CD4-positive, alpha-beta T cell treated with Interleukin-10 for 1 hour (primary cell): ENCODE results near the gene CROCC2.

Experiments
- DNase-seq: peaks from one replicate; pipeline ENCODE4 v3.0.0-alpha.2; 2020

Gene CROCC2

GRCh38 chr2:240959941-240960308 lies 53.8 kb downstream of the CROCC2 start:
- no peak for DNase-seq

DNA sequence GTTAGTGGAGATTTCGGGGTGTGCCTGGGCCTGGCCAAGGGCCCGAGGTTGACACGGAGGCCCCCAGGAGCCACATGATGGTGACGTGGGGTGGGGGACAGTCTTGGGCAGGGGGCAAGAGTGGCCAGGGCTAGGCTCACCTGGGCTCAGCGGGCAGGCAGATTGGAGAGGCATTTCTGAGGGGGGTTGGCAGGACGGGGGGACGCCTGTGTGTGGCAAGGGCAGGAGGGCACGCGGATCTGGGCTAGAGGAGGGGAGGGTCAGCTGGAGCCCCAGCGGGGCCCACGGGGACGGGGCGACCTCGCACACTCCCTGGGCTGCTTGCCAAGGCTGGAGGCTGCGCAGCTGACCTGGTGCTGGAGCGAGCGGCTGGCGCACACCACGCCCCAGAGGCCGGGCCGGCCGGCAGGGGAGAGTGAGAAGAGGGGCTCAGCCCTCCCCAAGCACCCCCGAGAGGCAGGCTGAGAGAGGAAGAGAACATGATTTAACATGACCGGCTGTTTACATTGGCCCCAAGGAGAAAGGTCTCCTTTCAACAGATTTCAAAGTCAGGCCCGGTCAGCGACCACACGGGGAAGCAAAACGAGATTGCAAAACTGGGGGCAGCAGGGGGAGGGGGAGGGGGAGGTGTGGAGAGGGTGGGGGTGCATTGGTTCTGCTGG lies 54.3 kb downstream of the CROCC2 start:
- no peak for DNase-seq

DNA sequence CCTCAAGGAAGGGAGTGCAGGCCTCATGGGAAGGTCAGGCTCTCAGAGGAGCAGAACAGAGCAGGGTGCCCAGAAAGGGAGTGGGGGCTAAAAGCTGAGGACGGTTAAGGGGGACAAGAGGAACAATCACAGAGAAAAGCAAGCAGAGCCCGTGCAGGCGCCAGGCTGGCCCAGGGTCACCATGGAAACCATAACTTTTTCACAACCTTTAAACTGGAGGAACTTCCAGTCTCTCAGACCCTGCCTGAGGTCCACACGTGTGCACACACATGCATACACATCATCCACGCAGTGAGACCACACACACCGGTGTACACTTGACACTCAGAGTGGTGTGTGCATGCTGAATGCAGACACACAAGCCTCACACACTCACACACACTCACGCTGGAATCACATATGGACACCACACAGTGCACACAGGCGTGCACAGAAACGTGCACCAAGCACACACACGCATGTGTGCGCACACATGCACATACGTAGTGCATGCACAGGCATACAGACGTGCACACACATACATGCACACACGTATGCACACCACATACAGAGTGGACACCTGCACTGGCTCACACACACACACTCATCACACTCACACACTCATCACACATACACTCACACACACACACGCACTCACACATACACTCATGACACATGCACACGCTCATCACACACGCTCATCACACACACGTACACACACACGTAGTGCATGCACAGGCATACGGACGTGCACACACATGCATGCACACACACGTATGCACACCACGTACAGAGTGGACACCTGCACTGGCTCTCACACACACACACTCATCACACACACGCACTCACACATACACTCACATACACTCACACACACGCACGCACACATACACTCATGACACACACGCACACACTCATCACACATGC lies 55.1 kb downstream of the CROCC2 start:
- DNase-seq: no peak

GRCh38 chr2:240961910-240962299 lies 55.8 kb downstream of the CROCC2 start:
- no peak for DNase-seq

- no peak for DNase-seq
These were observed 56.3 kb downstream of the CROCC2 start for GRCh38 chr2:240962300-240963064.

- no peak for DNase-seq
These were observed 57.1 kb downstream of the CROCC2 start for GRCh38 chr2:240963065-240963867.

GRCh38 chr2:240963868-240964703 lies 58.0 kb downstream of the CROCC2 start:
- no peak for DNase-seq

GRCh38 chr2:240964704-240965295 lies 58.7 kb downstream of the CROCC2 start:
- no peak for DNase-seq

DNA sequence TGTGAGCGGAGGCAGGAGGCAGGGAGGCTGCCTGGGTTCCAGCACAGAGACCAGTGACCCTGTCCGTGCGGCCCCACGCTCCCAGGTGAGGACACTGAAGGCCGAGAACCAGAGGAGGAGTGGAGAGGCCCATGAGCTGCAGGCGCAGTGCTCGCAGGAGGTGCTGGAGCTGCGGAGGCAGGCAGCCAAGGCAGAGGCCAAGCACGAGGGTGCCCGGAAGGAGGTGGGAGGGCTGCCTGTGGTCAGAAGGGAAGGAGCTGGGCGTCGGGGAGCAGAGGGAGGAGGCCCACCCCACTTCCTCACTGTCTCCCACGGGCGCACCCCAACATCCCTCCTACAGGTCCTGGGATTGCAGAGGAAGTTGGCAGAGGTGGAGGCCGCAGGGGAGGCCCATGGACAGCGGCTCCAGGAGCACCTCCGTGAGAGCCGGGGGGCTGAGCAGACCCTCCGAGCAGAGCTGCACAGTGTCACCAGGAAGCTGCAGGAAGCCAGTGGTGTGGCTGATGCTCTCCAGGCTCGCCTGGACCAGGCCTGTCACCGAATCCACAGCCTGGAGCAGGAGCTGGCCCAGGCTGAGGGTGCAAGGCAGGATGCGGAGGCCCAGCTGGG lies 59.3 kb downstream of the CROCC2 start:
- DNase-seq: no peak

GRCh38 chr2:240965905-240966456 lies 59.8 kb downstream of the CROCC2 start:
- no peak for DNase-seq

DNA sequence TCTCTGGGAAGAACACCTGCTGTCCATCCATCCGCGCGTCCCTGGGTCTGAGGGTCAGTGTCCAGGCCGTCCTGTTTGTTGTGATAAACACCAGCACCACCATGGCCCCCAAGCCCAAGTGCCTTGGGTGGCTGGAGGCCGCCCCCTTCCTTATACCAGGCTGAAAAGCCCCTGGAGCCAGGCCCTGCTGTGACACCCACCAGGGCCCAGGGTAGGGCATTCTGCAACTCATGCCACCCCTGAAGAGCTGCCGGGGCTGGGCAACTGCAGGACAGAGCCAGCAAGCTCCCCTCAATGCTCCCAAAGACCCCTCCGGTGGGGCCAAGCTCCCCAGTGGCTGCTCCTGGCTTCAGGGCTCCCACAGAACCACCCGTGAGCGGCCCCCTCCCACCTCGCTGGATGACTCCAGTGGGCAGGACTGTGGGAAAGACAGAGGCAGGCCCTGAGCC lies 60.3 kb downstream of the CROCC2 start:
- DNase-seq: no peak

DNA sequence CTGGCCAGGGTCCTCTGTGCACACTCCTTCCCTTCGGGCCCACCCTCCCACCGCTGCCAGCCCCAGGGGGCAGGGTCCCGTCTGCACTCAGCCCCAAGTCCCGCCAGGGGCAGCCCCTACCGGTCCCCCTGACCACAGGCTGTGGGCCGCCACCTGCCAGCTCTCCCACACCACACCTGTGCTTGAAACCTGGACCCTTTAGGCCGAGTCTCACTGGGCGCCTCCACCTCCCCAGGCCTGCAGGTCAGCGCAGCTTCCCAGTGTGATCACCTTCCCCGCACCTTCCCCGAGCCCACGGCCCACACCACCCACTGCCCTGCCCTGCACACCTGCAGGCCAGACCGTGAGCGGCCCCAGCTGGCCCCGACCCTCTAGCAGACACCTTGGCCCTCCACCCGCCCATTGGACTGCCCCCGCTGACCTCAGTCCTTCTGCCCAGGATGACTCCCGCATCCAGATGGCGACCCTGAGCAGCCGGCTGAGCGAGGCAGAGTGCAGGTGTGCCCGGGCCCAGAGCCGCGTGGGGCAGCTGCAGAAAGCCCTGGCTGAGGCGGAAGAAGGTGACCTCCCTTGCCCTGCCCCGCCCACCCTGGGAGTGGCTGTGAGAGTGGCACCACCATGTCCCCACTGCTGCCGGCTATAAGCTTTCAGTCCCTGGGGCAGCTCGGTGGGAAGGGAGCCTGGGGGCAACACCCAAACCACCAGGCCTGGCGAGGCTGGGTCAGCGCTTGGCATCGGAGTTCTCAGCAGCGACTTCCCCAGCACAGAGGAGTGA lies 61.0 kb downstream of the CROCC2 start:
- DNase-seq: no peak

DNA sequence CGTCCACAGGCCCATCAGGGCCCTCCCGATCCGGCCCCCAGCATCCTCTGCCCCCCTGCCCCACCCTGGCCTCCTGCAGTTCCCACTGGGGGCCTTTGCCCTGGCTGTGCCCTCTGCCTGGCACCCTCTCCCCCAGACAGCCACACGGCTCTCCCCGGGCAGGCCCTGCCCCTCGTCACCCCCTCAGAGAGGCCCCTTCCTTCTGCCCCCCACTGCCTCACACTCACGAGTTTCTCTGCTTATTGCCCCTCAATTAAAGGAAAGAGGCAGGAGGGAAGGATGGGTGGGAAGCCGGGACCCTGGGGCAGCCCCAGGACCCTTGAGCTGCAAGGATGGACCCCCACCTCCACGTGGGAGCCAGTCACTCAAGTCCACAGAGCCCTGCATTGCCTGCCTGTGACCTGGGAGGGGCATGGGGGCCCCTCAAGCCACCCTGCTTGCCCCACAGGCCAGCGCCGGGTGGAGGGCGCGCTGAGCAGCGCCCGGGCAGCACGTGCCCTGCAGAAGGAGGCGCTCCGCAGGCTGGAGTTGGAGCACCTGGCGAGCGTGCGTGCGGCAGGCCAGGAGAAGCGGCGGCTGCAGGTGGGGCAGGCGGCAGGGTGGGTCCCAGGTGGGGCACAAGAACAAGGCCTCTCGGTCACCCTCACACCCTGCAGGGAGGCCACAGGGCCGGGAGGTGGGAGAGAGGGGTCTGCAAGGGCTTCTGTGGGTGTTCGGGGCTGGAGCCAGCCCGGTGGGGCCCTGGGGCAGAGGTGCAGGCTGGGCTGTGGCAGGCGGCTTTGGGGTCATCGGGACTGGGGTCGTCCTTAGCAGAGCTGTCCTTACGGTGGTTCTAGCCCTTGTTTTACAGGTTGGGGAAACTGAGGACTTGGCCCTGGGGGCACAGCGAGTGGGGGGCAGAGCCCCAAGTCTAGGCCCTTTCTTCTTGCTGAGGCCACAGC lies 61.8 kb downstream of the CROCC2 start:
- no peak for DNase-seq

DNA sequence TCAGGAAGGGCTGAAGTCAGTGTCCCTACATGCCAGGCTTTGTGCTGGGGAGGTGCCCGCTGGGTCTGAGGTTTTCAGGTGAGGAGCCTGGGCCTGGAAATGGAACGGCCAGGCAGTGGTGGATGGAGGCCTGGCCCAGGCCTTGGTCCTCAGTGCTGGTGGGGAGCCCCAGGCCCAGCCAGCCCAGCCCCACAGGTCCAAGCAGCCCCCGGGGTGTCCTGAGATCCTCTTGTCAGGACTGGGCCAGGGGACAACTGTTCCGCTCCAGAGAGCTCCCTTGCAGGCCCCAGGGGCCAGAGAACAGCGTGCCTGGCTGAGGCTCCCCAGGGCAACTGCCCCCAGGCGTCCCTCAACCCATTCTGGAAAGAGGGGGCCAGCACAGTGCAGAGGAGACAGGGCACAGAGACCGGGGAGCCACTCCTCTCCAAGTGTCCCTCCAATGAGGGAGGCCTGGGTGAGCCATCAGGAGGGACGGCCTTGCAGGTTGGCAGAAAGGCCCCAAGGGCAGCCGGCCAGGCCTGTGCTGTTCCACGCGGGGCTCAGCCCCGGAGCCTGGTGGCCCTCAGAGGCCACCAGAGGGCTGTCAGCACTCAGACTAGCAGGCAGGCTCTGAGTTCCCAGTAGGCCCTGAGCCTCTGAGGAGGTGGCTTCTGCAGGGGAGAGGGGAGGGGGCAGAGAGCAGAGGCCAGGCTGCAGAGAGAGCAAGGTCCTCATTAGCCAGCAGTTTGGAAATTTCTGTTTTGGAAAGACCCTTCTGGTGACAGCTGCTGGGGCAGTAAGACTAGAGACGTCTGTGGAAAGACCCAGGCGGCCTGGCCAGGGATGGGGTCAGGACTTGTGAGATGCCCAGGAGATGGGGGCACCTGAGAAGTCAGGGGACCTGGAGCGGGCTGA lies 62.8 kb downstream of the CROCC2 start:
- DNase-seq: no peak

DNA sequence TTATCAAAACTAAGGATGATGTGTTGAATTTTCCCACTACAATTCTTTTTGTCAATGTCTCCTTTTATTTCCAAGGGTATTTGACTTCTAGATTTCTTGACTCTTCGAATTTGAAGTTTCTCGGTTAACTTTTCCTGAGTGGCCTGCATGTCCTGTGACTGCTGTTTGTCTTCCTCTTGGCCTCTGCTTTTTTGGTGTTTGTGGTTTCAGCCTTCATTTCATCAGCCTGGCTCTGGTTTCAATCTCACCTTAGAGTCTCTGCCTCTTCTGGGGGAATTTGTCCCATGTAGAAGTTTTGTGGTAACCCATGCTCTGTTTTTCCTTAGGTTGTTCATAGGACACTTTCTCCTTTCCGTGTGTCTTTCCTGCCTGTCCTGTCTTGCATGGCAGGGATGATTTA lies 64.0 kb downstream of the CROCC2 start:
- DNase-seq: no peak

GRCh38 chr2:240970816-240971215 lies 64.7 kb downstream of the CROCC2 start:
- DNase-seq: no peak

GRCh38 chr2:240972201-240972600 lies 66.1 kb downstream of the CROCC2 start:
- no peak for DNase-seq
